HepG2 (cell line): ENCODE measurements around the gene COBLL1. TPM values are rescaled to one million over a fixed set of nuclear protein-coding genes. Genes with fewer than 3 reads are reported as not detected.
A peak's percentile ranks its signal among the peaks of the same experiment; 100 is the strongest.

Source experiments
- ATAC-seq: fragments of 200-7000 bp; cut with Tn5 transposase; 3 replicates; pipeline ENCODE4 v1.9.1; 2020; ENCODE audit warnings: mild to moderate bottlenecking, moderate library complexity
- BruUV-seq: library from RNA; stranded (reverse); fragments of 400-500 nt; replicated peaks from 2 replicates; lab custom pipeline; 2021; lab: Mats Ljungman, UMichigan
- CTCF ChIA-PET: fragments of 300-600 bp; formaldehyde crosslinking; extraction: SDS; loops from one replicate; lab custom pipeline; 2021; ENCODE audit warnings: low total read pairs, inconsistent platforms, low intra/inter-chr PET ratio; lab: Yijun Ruan, JAX
- POLR2A ChIA-PET: fragments of 350-600 bp; sonication (Branson Sonifier 250); formaldehyde crosslinking; loops from one replicate; lab custom pipeline; 2020; ENCODE audit warnings: antibody characterized with exemption, inconsistent platforms; lab: Yijun Ruan, JAX
- DNase-seq: peaks from one replicate; pipeline ENCODE4 v3.0.0-alpha.2; 2015; ENCODE audit warnings: low spot score
- FAIRE-seq: peaks from 3 replicates; lab custom pipeline; 2011; peaks lifted over from hg19 to GRCh38; lab: Jason Lieb, UNC
- H2AFZ ChIP-seq: one replicate; pipeline ENCODE4 v1.6.1; 2011; ENCODE audit warnings: low read length, inconsistent platforms
- H3K27ac ChIP-seq: fragments of 300-600 bp; 3 replicates; pipeline ENCODE4 v1.8.0; 2011; ENCODE audit warnings: mixed run types, mild to moderate bottlenecking, mixed read lengths, low read length, inconsistent platforms; ENCODE audit not compliant: insufficient read depth; ENCODE audit errors: extremely low read length
- H3K27me3 ChIP-seq, 2 experiments: fragments of 200-600 bp in 1 of 2; 2 replicates in 1 of 2; 3 replicates in 1 of 2; pipeline versions ENCODE4 v1.6.0 to v1.8.0; 2011; ENCODE audit warnings: low read length in 2 of 2, mild to moderate bottlenecking in 2 of 2, moderate library complexity in 2 of 2, inconsistent platforms in 1 of 2; ENCODE audit not compliant: insufficient read depth in 2 of 2, control insufficient read depth in 1 of 2
- H3K36me3 ChIP-seq, 2 experiments: fragments of 200-600 bp in 1 of 2; replicated peaks in 1 of 2; 2 replicates in 1 of 2; 3 replicates in 1 of 2; pipeline versions ENCODE4 v1.5.1 to v1.8.0; 2011; ENCODE audit warnings: low read length in 2 of 2, inconsistent platforms in 1 of 2; ENCODE audit not compliant: insufficient read depth in 2 of 2, control insufficient read depth in 1 of 2
- H3K4me1 ChIP-seq: 2 replicates; pipeline ENCODE4 v1.5.1; 2012; ENCODE audit warnings: low read length, inconsistent platforms; ENCODE audit not compliant: insufficient read depth
- H3K4me2 ChIP-seq: 2 replicates; pipeline ENCODE4 v1.6.0; 2011; ENCODE audit warnings: low read depth, low read length, inconsistent platforms
- H3K4me3 ChIP-seq, 3 experiments: fragments of 200-600 bp in 1 of 3; sonication (generic), shearing (Covaris generic) in 1 of 3; replicated peaks in 1 of 3; 2 replicates each; pipeline ENCODE4 v1.5.1; 2011 to 2016; ENCODE audit warnings: low read length in 3 of 3, inconsistent platforms in 2 of 3, low read depth in 2 of 3, mild to moderate bottlenecking in 2 of 3, control low read depth in 1 of 3, mixed read lengths in 1 of 3; ENCODE audit not compliant: insufficient read depth in 1 of 3
- H3K79me2 ChIP-seq: one replicate; pipeline ENCODE4 v1.6.1; 2011; ENCODE audit warnings: low read length, inconsistent platforms; ENCODE audit not compliant: insufficient read depth
- H3K9ac ChIP-seq: 2 replicates; pipeline ENCODE4 v1.6.0; 2011; ENCODE audit warnings: mild to moderate bottlenecking, low read depth, low read length, inconsistent platforms; ENCODE audit not compliant: insufficient read depth
- H3K9me3 ChIP-seq: 2 replicates; pipeline ENCODE4 v1.5.1; 2012; ENCODE audit warnings: mild to moderate bottlenecking, low read length
- H4K20me1 ChIP-seq: 2 replicates; pipeline ENCODE4 v1.6.0; 2011; ENCODE audit warnings: inconsistent platforms, mild to moderate bottlenecking, low read length, moderate library complexity; ENCODE audit not compliant: insufficient read depth
- CEBPB ChIP-seq: IDR thresholded peaks from 2 replicates; pipeline ENCODE4 v1.6.1; 2011; ENCODE audit warnings: low read depth, low read length, improper control_type of control experiment, borderline replicate concordance
- CEBPG ChIP-seq: IDR thresholded peaks from 2 replicates; pipeline ENCODE4 v1.6.1; 2016
- GFI1 ChIP-seq: sonication (generic); formaldehyde crosslinking; IDR thresholded peaks from 2 replicates; pipeline ENCODE4 v1.5.0; 2020; ENCODE audit warnings: missing genetic modification reagents, mild to moderate bottlenecking, borderline replicate concordance
- HHEX ChIP-seq: IDR thresholded peaks from 2 replicates; pipeline ENCODE4 v1.6.1; 2016; ENCODE audit warnings: control low read depth
- HNF4G ChIP-seq, 2 experiments: sonication (generic) in 1 of 2; formaldehyde crosslinking in 1 of 2; IDR thresholded peaks; 2 replicates each; pipeline versions ENCODE4 v1.4.0 to v1.6.1; 2011 to 2020; ENCODE audit warnings: borderline replicate concordance in 2 of 2, low read depth in 2 of 2, mild to moderate bottlenecking in 2 of 2, low read length in 1 of 2, missing genetic modification reagents in 1 of 2, moderate library complexity in 1 of 2
- KDM5A ChIP-seq: fragments of 200-600 bp; sonication (generic); IDR thresholded peaks from 2 replicates; pipeline ENCODE4 v1.7.0; 2018; ENCODE audit warnings: antibody characterized with exemption, mild to moderate bottlenecking, low read length, borderline replicate concordance
- MYC ChIP-seq: sonication (generic); formaldehyde crosslinking; IDR thresholded peaks from 2 replicates; pipeline ENCODE4 v1.9.0; 2021; ENCODE audit warnings: missing genetic modification reagents, borderline replicate concordance
- NCOA1 ChIP-seq: sonication (generic); formaldehyde crosslinking; IDR thresholded peaks from 2 replicates; pipeline ENCODE4 v1.9.0; 2021; ENCODE audit warnings: missing genetic modification reagents
- NPAS2 ChIP-seq: sonication (generic); formaldehyde crosslinking; IDR thresholded peaks from 2 replicates; pipeline ENCODE4 v1.8.0; 2022; ENCODE audit warnings: mild to moderate bottlenecking, missing genetic modification reagents, borderline replicate concordance
- PHF8 ChIP-seq: sonication (generic); formaldehyde crosslinking; IDR thresholded peaks from 2 replicates; pipeline ENCODE4 v1.5.0; 2020; ENCODE audit warnings: missing genetic modification reagents
- RFXAP ChIP-seq: sonication (generic); formaldehyde crosslinking; IDR thresholded peaks from 2 replicates; pipeline ENCODE4 v1.4.0; 2020; ENCODE audit warnings: missing genetic modification reagents, borderline replicate concordance
- SRSF9 ChIP-seq: fragments of 200-400 bp; formaldehyde crosslinking; IDR thresholded peaks from 2 replicates; pipeline ENCODE4 v1.6.1; 2018; ENCODE audit warnings: borderline replicate concordance, mild to moderate bottlenecking, low read depth, low read length; ENCODE audit not compliant: insufficient read depth, poor library complexity, severe bottlenecking
- TAF15 ChIP-seq: fragments of 200-400 bp; formaldehyde crosslinking; IDR thresholded peaks from one replicate; pipeline ENCODE4 v1.6.1; 2018; ENCODE audit warnings: mild to moderate bottlenecking, low read depth, low read length; ENCODE audit not compliant: poor library complexity, severe bottlenecking
- ZKSCAN5 ChIP-seq: sonication (generic); formaldehyde crosslinking; IDR thresholded peaks from 2 replicates; pipeline ENCODE4 v1.5.1; 2020; ENCODE audit warnings: mild to moderate bottlenecking, missing genetic modification reagents
- ZNF17 ChIP-seq: sonication (generic); formaldehyde crosslinking; IDR thresholded peaks from 2 replicates; pipeline ENCODE4 v1.5.0; 2020; ENCODE audit warnings: mild to moderate bottlenecking, missing genetic modification reagents
- ZNF253 ChIP-seq: sonication (generic); formaldehyde crosslinking; IDR thresholded peaks from 2 replicates; pipeline ENCODE4 v1.8.0; 2022; ENCODE audit warnings: mild to moderate bottlenecking, missing genetic modification reagents, borderline replicate concordance
- ZNF510 ChIP-seq: sonication (generic); formaldehyde crosslinking; IDR thresholded peaks from 2 replicates; pipeline ENCODE4 v1.4.0; 2020; ENCODE audit warnings: low read depth, mild to moderate bottlenecking, missing genetic modification reagents
- ZNF652 ChIP-seq: IDR thresholded peaks from 2 replicates; pipeline ENCODE4 v1.6.1; 2016; ENCODE audit warnings: low read depth, borderline replicate concordance
- ZNF709 ChIP-seq: sonication (generic); formaldehyde crosslinking; IDR thresholded peaks from 2 replicates; pipeline ENCODE4 v1.5.0; 2020; ENCODE audit warnings: mild to moderate bottlenecking, missing genetic modification reagents
- ZNF83 ChIP-seq: sonication (generic); formaldehyde crosslinking; IDR thresholded peaks from 2 replicates; pipeline ENCODE4 v1.4.0; 2020; ENCODE audit warnings: missing genetic modification reagents, mild to moderate bottlenecking, borderline replicate concordance
- ZSCAN30 ChIP-seq: sonication (generic); formaldehyde crosslinking; IDR thresholded peaks from 2 replicates; pipeline ENCODE4 v1.5.0; 2020; ENCODE audit warnings: mild to moderate bottlenecking, missing genetic modification reagents
- WGBS: methylation state at CpG from one replicate; pipeline ENCODE4 v1.1.6; 2017; ENCODE audit warnings: low lambda C conversion rate; 5-methylcytosine and 5-hydroxymethylcytosine counted together
- in situ Hi-C: cut with HindIII; loops from 2 replicates; pipeline ENCODE4 v1.10.0; 2017; ENCODE audit warnings: low pct_unique_long_range_greater_than_20kb; ENCODE audit not compliant: extremely low pct_ligation_motif_present
- intact Hi-C: fragments of 100-400 bp; cut with micrococcal nuclease; formaldehyde crosslinking; loops from one replicate; pipeline ENCODE4 v1.10.0; 2022; ENCODE audit not compliant: unreplicated experiment
- polyA plus RNA-seq, 8 experiments: library from polyadenylated mRNA; depleted of rRNA in 3 of 8; stranded (reverse) in 7 of 8; unstranded in 1 of 8; fragments of >200 nt; fragmentation: Illumina TruSeq in 4 of 8; extraction: Trizol in 4 of 8; gene quantifications; 2 replicates each; pipeline versions ENCODE4 v1.2.1 to v1.2.3, GENCODE V29; 2011 to 2016; ENCODE audit warnings: low read depth in 4 of 8, missing spikeins in 1 of 8, mixed read lengths in 1 of 8; ENCODE audit not compliant: insufficient read depth in 1 of 8
- total RNA-seq, 5 experiments: library from RNA; depleted of rRNA; stranded (reverse); fragments of >200 nt; fragmentation: Illumina TruSeq; extraction: Trizol; gene quantifications; 2 replicates each; pipeline ENCODE4 v1.2.3, GENCODE V29; 2016; ENCODE audit warnings: low read depth in 1 of 5

Gene COBLL1
- total and polyA plus RNA-seq, 2 of the 13 experiments (the other 11 are each of a cell fraction or from before 2014, with no cell fraction given) = 32.6 to 86.8 TPM

DNA sequence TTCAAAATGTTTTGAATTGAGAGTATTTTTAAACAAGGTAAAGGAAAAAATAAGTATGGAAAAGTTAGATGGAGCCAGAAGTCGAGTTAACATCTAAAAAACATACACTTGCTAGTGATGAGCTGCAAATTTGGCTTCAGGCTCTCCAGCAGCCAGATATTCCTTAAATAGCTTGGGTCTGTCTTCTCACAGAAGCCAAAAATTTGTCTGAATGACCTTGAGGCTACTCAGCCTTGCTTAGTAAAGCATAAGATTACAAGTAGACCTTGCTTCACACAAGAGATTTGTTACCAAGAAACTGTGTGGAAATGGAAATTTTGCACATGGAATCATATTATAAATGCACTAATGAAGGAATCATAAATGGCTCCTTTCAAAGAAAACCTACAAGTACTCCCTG, 179.6 kb downstream of the COBLL1 start:
- Histone ChIP-seq H4K20me1 (no peaks in the 10 kb centered on the region), H3K9me3 (no peaks in the 10 kb centered on the region), H3K36me3 (no peaks in the 10 kb centered on the region), H3K4me3 (no peak overlapping the region), H2AFZ (no peak overlapping the region), H3K9ac (no peak overlapping the region), H3K27ac (no peak overlapping the region), H3K4me1 (no peaks in the 10 kb centered on the region), H3K4me2 (no peak overlapping the region), H3K79me2 (no peaks in the 10 kb centered on the region), H3K27me3 (no peaks in the 10 kb centered on the region)
- intact Hi-C loops = no loop called here
- no peak for TF ChIP-seq HNF4G (IDR thresholded peaks at IDR 0.05; ENCODE audit: borderline replicate concordance, low read depth, low read length)
- TF ChIP-seq HNF4G (CRISPR knock-in tag; IDR thresholded peaks at IDR 0.05; ENCODE audit: borderline replicate concordance, low read depth) = no peak
- no peak for TF ChIP-seq GFI1 (CRISPR knock-in tag)
- TF ChIP-seq ZNF83 = no peak
- TF ChIP-seq ZNF652 (CRISPR knock-in tag) = no peak
- no peak for TF ChIP-seq PHF8
- no peak for TF ChIP-seq KDM5A
- TF ChIP-seq HHEX (CRISPR knock-in tag) = no peak
- no peak for DNase-seq
- ChIA-PET POLR2A (no interaction called here), CTCF (no interaction called here)
- BruUV-seq = no TSS peak
- 90% methylated on average over 1 of the region's 1 CpG for WGBS
- no peak for ATAC-seq
- no peak for FAIRE-seq
- in situ Hi-C loops = no loop called here

DNA sequence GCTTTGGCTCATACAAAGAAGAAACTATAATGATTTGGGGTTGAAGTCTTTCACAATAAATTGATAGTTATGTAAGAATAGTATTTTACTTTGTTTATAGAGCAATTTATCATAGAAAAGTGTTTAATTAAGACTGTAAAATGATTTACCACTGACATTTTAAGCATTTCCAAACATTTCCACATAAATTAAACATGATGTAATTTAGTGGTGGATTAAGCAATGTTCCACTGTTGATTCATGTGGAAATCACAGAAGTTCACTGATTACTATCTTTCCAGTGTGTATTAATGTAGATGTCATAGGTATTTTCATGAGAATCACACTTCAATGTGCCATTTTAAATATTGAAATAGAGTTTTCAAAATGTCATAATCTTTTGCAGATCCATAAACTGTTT, 180.3 kb downstream of the COBLL1 start:
- Histone ChIP-seq H3K27me3 (no peaks in the 10 kb centered on the region), H3K4me2 (no peak overlapping the region), H3K27ac (no peak overlapping the region), H3K4me1 (no peaks in the 10 kb centered on the region), H4K20me1 (no peaks in the 10 kb centered on the region), H3K79me2 (no peaks in the 10 kb centered on the region), H3K9ac (no peak overlapping the region), H3K4me3 (no peak overlapping the region), H3K9me3 (no peaks in the 10 kb centered on the region), H2AFZ (no peak overlapping the region), H3K36me3 (no peaks in the 10 kb centered on the region)
- CTCF ChIA-PET = no interaction called here
- no TSS peak for BruUV-seq
- FAIRE-seq = no peak
- no peak for ATAC-seq
- in situ Hi-C loops (no loop called here), intact Hi-C loops (no loop called here)
- POLR2A ChIA-PET = no interaction called here
- DNase-seq = no peak
- no peak for TF ChIP-seq NPAS2
- TF ChIP-seq CEBPB = peak; percentile 81
- no peak for TF ChIP-seq SRSF9
- TF ChIP-seq ZNF17 (CRISPR knock-in tag) = no peak
- TF ChIP-seq ZSCAN30 = no peak
- no peak for TF ChIP-seq MYC (CRISPR knock-in tag)
- TF ChIP-seq ZNF709 = no peak
- TF ChIP-seq CEBPG = peak; percentile 33; the same call in 1 of the 2 replicates
- TF ChIP-seq NCOA1 (CRISPR knock-in tag) = no peak
- no peak for TF ChIP-seq RFXAP (CRISPR knock-in tag)
- no peak for TF ChIP-seq ZKSCAN5 (CRISPR knock-in tag)
- no peak for TF ChIP-seq TAF15
- no peak for TF ChIP-seq HNF4G (IDR thresholded peaks at IDR 0.05; ENCODE audit: borderline replicate concordance, low read depth, low read length)
- no peak for TF ChIP-seq HNF4G (CRISPR knock-in tag; IDR thresholded peaks at IDR 0.05; ENCODE audit: borderline replicate concordance, low read depth)
- no peak for TF ChIP-seq ZNF510 (CRISPR knock-in tag)
- no peak for TF ChIP-seq ZNF253 (CRISPR knock-in tag)
